Gastrocnemius medialis (tissue), 4 donors: ENCODE measurements around the gene HLA-DMA. TPM values are rescaled to one million over a fixed set of nuclear protein-coding genes. Genes with fewer than 3 reads are reported as not detected.

Experiments
- ATAC-seq, 2 donors: fragments of 150-250 bp; one replicate each; pipeline ENCODE4 v1.9.1; 2016
- DNase-seq, 2 donors: peaks; one replicate each; pipeline ENCODE4 v3.0.0-alpha.2; 2019
- H3K27ac ChIP-seq, 4 donors: fragments of 200-600 bp; sonication (generic); 1 replicate in 1 of 4; 2 replicates in 3 of 4; pipeline ENCODE4 v1.5.1; 2016 to 2018; ENCODE audit warnings: mild to moderate bottlenecking in 2 of 4, moderate library complexity in 1 of 4
- H3K27me3 ChIP-seq, 3 donors: fragments of 200-600 bp; sonication (generic) in 2 of 3; 1 replicate in 1 of 3; 2 replicates in 2 of 3; pipeline versions ENCODE4 v1.5.1 to v1.6.0; 2016 to 2019; ENCODE audit warnings: mild to moderate bottlenecking in 1 of 3, moderate library complexity in 1 of 3
- H3K36me3 ChIP-seq, 2 donors: fragments of 200-600 bp; sonication (generic) in 1 of 2; one replicate each; pipeline ENCODE4 v1.5.1; 2017 to 2018
- H3K4me1 ChIP-seq, 2 donors: fragments of 200-600 bp; sonication (generic) in 1 of 2; one replicate each; pipeline ENCODE4 v1.5.1; 2016 to 2017; ENCODE audit warnings: mild to moderate bottlenecking in 2 of 2
- H3K4me3 ChIP-seq, 4 donors: fragments of 200-600 bp; sonication (generic) in 3 of 4; 1 replicate in 1 of 4; 2 replicates in 3 of 4; pipeline ENCODE4 v1.5.1; 2016 to 2019; ENCODE audit warnings: mild to moderate bottlenecking in 2 of 4
- H3K9me3 ChIP-seq, 3 donors: fragments of 200-600 bp; sonication (generic) in 2 of 3; 1 replicate in 1 of 3; 2 replicates in 2 of 3; pipeline ENCODE4 v1.5.1; 2016 to 2019
- CTCF ChIP-seq, 5 experiments: fragments of 450-650 bp in 3 of 5; fragments of 200-600 bp in 2 of 5; sonication (generic) in 2 of 5; IDR thresholded peaks in 4 of 5; conservative IDR thresholded peaks in 1 of 5; 1 replicate in 4 of 5; 2 replicates in 1 of 5; pipeline ENCODE4 v1.5.1; 2016 to 2019; ENCODE audit warnings: antibody characterized with exemption in 5 of 5, mild to moderate bottlenecking in 3 of 5, moderate library complexity in 3 of 5
- POLR2A ChIP-seq, 2 donors: fragments of 450-650 bp; IDR thresholded peaks; one replicate each; pipeline ENCODE4 v1.6.1; 2017; ENCODE audit warnings: antibody characterized with exemption in 2 of 2, mild to moderate bottlenecking in 2 of 2, moderate library complexity in 2 of 2
- in situ Hi-C, 4 donors: fragments of 200-750 bp; cut with MboI; loops; one replicate each; pipeline versions ENCODE4 v1.15.0 to v1.8.0; 2017; ENCODE audit warnings: low sequenced_read_pairs in 4 of 4
- intact Hi-C: fragments of 100-400 bp; cut with DNase I; formaldehyde crosslinking; loops from one replicate; pipeline ENCODE4 v1.15.1; 2023; ENCODE audit warnings: low total_unique reads
- total RNA-seq, 4 donors: library from RNA; depleted of rRNA; stranded (reverse); fragments of >200 nt; gene quantifications; one replicate each; pipeline versions ENCODE4 v1.1.0 to v1.2.3, GENCODE V29; 2016

The HLA-DMA gene
- total RNA-seq, 4 donors from 2014 or later: 3.6 to 22.8 (median 6.3) TPM

- no peak overlapping the region for H3K4me3 ChIP-seq
- no peak overlapping the region for H3K27ac ChIP-seq
- intact Hi-C loops: no loop called here
- ATAC-seq (no peak), DNase-seq (no peak)
- no peaks in the 10 kb centered on the region for H3K36me3 ChIP-seq
- peaks cover 6 to 11% of the 10 kb centered on the region in 2 donors for H3K4me1 ChIP-seq
- no peaks in the 10 kb centered on the region for H3K9me3 ChIP-seq
- in situ Hi-C loops: loop anchor here in 3 of 4 donors (25.0 kb wide), 3 partner anchors 456 to 994 kb away; partner anchors contain the start of genes AGER (in 3 of the 3), AGPAT1 (in 3 of the 3), GPSM3 (in 3 of the 3) and PBX2 (in 3 of the 3)
- TF ChIP-seq POLR2A (IDR thresholded peaks at IDR 0.05): no peak
- no peak for TF ChIP-seq CTCF (IDR thresholded peaks at IDR 0.05 in 4 of 5, conservative IDR thresholded peaks at IDR 0.05 in 1 of 5)
- H3K27me3 ChIP-seq: no peaks in the 10 kb centered on the region
Measured at GRCh38 chr6:32956176-32956575, 3.3 kb upstream of the HLA-DMA start.

- intact Hi-C loops (no loop called here), in situ Hi-C loops (loop anchor here in 3 of 4 donors (25.0 kb wide), 3 partner anchors 457 to 993 kb away; partner anchors contain the start of genes AGER (in 3 of the 3), AGPAT1 (in 3 of the 3), GPSM3 (in 3 of the 3) and PBX2 (in 3 of the 3))
- Histone ChIP-seq H3K9me3 (no peaks in the 10 kb centered on the region), H3K27ac (no peak overlapping the region), H3K4me1 (peaks cover 6 to 8% of the 10 kb centered on the region in 2 donors), H3K27me3 (no peaks in the 10 kb centered on the region), H3K4me3 (no peak overlapping the region), H3K36me3 (no peaks in the 10 kb centered on the region)
- no peak for ATAC-seq
- DNase-seq: no peak
- TF ChIP-seq CTCF (IDR thresholded peaks at IDR 0.05 in 4 of 5, conservative IDR thresholded peaks at IDR 0.05 in 1 of 5) (no peak), POLR2A (IDR thresholded peaks at IDR 0.05) (no peak)
Measured at GRCh38 chr6:32954986-32955802, 2.3 kb upstream of the HLA-DMA start.

GRCh38 chr6:32954267-32954666 is 1.4 kb upstream of the HLA-DMA start:
- DNase-seq: no peak
- H3K4me3 ChIP-seq: no peak overlapping the region
- H3K9me3 ChIP-seq: no peaks in the 10 kb centered on the region
- H3K4me1 ChIP-seq: peaks cover 6 to 8% of the 10 kb centered on the region in 2 donors
- intact Hi-C loops: no loop called here
- H3K27ac ChIP-seq: no peak overlapping the region
- no peak for TF ChIP-seq CTCF (IDR thresholded peaks at IDR 0.05 in 4 of 5, conservative IDR thresholded peaks at IDR 0.05 in 1 of 5)
- no peak for TF ChIP-seq POLR2A (IDR thresholded peaks at IDR 0.05)
- ATAC-seq: no peak
- no peaks in the 10 kb centered on the region for H3K36me3 ChIP-seq
- no peaks in the 10 kb centered on the region for H3K27me3 ChIP-seq
- in situ Hi-C loops: loop anchor here in 3 of 4 donors (25.0 kb wide), 3 partner anchors 458 to 992 kb away; partner anchors contain the start of genes AGER (in 3 of the 3), AGPAT1 (in 3 of the 3), GPSM3 (in 3 of the 3) and PBX2 (in 3 of the 3)

- Histone ChIP-seq H3K9me3 (no peaks in the 10 kb centered on the region), H3K27me3 (no peaks in the 10 kb centered on the region), H3K4me1 (peaks cover 6 to 8% of the 10 kb centered on the region in 2 donors), H3K27ac (peak overlapping the region in 3 of 4 donors; percentile 68 to 85 (median 74)), H3K36me3 (no peaks in the 10 kb centered on the region), H3K4me3 (no peak overlapping the region)
- TF ChIP-seq POLR2A (IDR thresholded peaks at IDR 0.05) (no peak), CTCF (IDR thresholded peaks at IDR 0.05 in 4 of 5, conservative IDR thresholded peaks at IDR 0.05 in 1 of 5) (no peak)
- no peak for ATAC-seq
- intact Hi-C loops: loop anchor here (1.0 to 2.0 kb wide), 4 partner anchors 15 to 59 kb away; partner anchors contain the start of gene BRD2
- no peak for DNase-seq
- in situ Hi-C loops: loop anchor here in 3 of 4 donors (25.0 kb wide), 3 partner anchors 459 to 991 kb away; partner anchors contain the start of genes AGER (in 3 of the 3), AGPAT1 (in 3 of the 3), GPSM3 (in 3 of the 3) and PBX2 (in 3 of the 3)
Measured at GRCh38 chr6:32953775-32954174, 878 bp upstream of the HLA-DMA start.
